ENCODE results near the gene MRPL38.

GRCh38 chr17:75921596-75921995, 16.9 kb upstream of the MRPL38 start:
- TF ChIP-seq, protein P1, sequence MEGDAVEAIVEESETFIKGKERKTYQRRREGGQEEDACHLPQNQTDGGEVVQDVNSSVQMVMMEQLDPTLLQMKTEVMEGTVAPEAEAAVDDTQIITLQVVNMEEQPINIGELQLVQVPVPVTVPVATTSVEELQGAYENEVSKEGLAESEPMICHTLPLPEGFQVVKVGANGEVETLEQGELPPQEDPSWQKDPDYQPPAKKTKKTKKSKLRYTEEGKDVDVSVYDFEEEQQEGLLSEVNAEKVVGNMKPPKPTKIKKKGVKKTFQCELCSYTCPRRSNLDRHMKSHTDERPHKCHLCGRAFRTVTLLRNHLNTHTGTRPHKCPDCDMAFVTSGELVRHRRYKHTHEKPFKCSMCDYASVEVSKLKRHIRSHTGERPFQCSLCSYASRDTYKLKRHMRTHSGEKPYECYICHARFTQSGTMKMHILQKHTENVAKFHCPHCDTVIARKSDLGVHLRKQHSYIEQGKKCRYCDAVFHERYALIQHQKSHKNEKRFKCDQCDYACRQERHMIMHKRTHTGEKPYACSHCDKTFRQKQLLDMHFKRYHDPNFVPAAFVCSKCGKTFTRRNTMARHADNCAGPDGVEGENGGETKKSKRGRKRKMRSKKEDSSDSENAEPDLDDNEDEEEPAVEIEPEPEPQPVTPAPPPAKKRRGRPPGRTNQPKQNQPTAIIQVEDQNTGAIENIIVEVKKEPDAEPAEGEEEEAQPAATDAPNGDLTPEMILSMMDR (conservative IDR thresholded peaks at IDR 0.05): no peak
- TF ChIP-seq ZFX (IDR thresholded peaks at IDR 0.05): no peak
